DMS 273 (cell line): ENCODE measurements around the gene DAB2IP.
A peak's percentile ranks its signal among the peaks of the same experiment; 100 is the strongest.

ENCODE experiments used
- DNase-seq: peaks from one replicate; lab custom pipeline; 2025; ENCODE audit not compliant: unreplicated experiment; lab: John Stamatoyannopoulos, UW

DAB2IP gene

GRCh38 chr9:121755581-121755980 lies 104.1 kb downstream of the DAB2IP start:
- peak; percentile 7 for DNase-seq

- DNase-seq: no peak
Observed at GRCh38 chr9:121756474-121757280, 105.2 kb downstream of the DAB2IP start.

DNA sequence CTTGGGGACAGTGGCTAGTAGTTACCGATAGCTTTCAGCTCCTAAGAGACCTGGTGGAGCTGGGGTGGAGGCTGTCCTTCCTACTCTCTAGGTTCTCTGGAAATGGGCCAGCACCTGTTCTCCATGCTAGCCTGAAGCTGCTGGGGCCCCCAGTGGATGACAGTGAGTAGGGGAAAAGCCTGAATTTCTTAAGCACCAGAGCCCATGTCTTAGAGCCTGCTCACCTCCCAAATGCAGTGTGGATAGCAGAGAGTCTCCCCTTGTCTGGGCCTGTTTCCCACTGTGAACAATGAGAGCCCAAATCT lies 105.8 kb downstream of the DAB2IP start:
- peak; percentile 13 for DNase-seq

DNA sequence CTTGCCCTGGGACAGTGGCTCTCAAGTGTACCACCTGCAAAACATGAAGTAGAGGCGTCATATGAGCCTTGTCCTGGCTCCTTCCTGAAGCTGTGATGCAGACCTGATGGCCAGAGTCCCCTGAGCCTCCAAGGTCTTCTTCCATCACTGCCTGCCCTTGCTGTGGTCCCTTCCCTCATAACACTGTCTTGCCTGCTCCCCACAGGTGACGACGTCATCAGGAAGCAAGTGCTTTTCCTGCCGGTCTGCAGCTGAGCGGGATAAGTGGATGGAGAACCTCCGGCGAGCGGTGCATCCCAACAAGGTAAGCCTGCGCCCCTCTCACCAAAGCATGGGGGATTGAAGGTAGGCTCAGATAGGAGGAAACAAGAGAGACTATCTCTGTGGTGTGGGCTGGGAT lies 107.3 kb downstream of the DAB2IP start:
- DNase-seq: no peak

DNA sequence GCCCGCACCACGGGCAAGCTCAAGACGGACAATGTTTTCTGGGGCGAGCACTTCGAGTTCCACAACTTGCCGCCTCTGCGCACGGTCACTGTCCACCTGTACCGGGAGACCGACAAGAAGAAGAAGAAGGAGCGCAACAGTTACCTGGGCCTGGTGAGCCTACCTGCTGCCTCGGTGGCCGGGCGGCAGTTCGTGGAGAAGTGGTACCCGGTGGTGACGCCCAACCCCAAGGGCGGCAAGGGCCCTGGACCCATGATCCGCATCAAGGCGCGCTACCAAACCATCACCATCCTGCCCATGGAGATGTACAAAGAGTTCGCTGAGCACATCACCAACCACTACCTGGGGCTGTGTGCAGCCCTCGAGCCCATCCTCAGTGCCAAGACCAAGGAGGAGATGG lies 108.6 kb downstream of the DAB2IP start:
- DNase-seq: no peak

DNA sequence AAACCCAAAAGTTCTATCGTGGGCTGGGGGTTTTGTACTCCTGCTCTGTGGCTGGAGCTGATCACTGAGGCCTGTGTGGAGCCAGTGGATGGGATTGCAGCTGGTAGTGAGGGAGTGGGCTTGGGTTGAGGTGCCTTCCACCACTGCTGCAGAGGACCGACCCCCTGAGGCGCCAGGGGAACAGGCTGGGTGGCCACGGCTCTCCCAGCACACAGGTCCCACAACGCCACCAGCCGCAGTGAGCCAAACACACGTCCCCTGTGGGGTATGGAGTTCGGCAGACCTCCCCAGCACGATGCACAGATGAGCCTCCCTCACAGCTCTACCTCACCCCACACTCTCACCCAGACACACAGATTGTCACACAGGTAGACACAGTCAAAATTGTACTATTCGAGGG lies 109.1 kb downstream of the DAB2IP start:
- no peak for DNase-seq

- no peak for DNase-seq
Observed at GRCh38 chr9:121763131-121763530, 111.7 kb downstream of the DAB2IP start.

DNA sequence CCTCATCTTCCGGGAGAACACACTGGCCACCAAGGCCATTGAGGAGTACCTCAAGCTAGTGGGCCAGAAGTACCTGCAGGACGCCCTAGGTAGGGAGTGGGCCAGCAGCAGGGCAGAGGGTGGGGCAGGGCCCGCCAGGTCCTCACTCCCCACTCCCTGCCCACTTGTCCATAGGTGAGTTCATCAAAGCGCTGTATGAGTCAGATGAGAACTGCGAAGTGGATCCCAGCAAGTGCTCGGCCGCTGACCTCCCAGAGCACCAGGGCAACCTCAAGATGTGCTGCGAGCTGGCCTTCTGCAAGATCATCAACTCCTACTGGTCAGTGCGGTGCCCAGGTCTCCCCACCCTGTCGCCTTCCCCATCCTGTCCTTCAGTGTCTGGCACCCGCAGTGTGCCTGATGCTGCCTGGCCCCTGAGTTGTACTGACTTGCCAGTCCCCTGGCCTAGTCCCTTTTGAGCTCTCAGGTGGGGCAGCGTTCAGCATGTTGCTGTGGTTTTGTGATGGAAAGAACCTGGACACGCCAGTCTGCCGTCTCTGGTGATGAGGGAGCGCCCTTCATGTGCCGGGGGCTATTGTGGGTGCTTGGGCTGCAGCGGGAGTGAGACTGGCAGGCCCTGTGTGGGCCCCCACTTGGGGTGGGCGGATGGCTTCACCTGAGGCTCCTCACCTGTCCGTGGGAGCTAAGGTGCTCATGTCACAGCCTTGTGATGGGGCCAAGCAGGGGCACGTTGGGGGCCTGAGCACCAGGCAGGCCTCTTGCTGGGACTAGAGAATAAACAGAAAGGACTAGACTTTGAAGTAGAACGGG lies 112.3 kb downstream of the DAB2IP start:
- DNase-seq: no peak

- DNase-seq: no peak
Observed at GRCh38 chr9:121764371-121764730, 112.9 kb downstream of the DAB2IP start.

DNA sequence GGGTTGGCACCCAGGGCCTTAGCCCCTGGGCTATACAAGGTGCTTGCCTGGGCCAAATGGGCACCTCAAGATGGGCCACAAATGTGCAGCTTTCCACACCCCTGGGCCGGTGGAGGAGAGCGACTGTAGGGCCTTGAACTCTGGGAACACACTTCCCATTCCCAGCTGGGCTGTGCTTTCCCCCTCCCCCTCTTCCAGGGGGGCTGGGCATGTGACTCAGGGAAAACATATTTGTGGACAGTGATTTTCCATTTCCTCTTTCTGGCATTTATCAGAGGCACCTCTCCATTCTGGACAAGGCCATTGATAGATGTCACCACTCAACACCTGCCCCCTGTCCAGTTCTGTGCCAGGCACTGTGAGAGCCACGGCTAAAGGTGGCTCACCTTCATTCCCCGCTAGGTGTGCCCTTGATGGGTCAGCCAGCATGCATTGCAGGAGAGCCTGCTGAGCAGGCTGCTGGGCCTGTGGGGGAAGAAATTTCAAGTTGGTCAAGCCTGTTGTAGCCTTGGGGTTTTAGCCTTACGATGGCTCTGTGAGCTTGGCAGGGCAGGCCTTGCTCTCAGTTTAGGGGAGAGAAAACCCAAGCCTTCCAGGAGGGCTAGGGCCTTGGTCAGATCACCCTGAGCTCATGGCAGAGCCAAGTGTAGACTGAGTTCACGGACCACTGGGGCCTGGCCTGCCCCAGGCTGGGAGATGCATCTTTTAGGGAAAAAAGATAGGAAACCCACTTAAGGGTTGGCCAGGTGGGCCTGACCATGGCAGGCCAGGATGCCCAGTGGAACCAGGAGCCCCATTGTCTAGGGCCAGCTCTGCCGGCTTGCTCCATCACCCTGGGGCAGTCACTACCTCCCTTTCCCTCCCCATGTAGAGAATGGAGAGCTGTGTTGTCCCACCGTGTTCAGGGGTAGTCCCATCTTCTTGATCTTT lies 113.9 kb downstream of the DAB2IP start:
- no peak for DNase-seq

GRCh38 chr9:121766081-121766683 lies 114.7 kb downstream of the DAB2IP start:
- DNase-seq: no peak

GRCh38 chr9:121767171-121767769 lies 115.8 kb downstream of the DAB2IP start:
- no peak for DNase-seq

- no peak for DNase-seq
Observed at GRCh38 chr9:121768416-121769015, 117.1 kb downstream of the DAB2IP start.

DNA sequence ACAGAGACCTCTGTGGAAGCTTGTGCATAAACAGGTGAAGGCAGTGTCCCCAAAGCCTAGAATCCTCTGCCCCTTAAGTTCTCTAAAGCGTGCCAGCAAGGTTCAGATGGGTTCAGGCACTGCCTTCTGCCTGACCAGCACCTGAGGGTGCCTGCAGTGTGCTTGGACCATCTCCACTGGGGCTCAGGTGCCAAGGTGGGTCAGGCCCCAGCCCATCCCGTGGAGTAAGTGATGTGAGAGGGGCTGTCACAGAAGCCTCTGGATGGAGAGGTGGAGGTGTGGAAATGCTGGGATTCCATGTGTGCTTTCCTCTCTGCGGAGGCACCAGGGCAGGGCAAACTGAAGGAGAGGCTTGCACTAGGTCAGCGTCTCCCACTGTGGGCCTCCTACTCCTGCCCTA lies 118.5 kb downstream of the DAB2IP start:
- no peak for DNase-seq

DNA sequence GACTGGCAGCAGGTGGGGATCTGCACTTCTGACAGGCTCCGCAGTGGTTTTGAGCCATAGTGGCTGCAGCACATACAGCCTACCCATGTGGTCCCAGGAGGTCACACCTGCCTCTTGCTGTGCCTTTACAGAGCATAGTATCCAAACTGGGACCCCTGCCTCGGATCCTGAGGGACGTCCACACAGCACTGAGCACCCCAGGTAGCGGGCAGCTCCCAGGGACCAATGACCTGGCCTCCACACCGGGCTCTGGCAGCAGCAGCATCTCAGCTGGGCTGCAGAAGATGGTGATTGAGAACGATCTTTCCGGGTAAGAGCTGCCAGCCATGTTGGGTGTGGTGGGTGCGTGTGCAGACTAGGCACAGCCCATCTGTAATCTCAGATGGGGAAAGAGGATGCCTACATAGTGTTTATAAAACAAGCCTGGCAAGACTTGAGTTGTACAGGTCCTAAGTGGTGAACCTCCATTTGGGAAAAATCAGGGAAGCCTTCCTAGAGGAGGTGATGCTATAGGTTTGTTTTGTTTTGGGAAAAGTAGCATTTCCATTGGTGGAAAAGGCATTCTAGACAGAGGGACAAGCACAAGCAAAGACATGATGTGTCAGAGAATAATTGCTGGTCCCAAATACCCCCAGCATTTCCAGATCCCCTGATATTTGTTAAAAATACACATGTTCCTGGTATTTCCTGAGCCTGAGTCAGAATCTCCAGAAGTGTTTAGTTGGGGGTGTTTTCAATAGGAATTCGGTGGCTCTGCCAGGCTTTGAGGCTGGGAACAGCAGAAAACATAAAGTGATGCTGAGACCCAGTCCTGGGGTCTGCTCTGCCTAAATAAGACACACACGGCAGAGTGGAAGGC lies 119.2 kb downstream of the DAB2IP start:
- no peak for DNase-seq

DNA sequence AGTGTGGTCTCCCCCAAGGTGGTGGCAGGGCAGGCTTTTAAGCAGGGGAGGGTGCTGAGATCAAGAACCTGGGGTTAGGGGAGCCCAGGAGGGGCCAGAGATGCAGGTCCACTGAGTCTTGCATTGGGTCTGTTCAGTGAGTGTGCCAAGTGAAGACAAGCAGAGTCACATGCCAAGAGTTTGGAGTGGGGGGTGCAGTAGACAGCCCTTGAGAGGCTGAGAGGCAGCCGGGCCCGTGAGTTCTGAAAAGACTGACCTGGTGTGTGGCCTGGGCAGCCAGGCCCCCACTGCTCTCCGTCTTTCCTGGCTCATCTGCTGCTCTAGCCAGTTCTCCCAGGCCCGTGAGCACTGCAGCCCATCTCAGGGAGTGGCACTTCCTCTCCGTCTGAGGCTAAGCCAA lies 120.0 kb downstream of the DAB2IP start:
- no peak for DNase-seq

- DNase-seq: no peak
Observed at GRCh38 chr9:121771851-121772599, 120.6 kb downstream of the DAB2IP start.

GRCh38 chr9:121772600-121773285 lies 121.3 kb downstream of the DAB2IP start:
- peak; percentile 52 for DNase-seq
